NCI-H2107 (cell line): ENCODE measurements around the gene LCP1.
"Not testable (repeated sequence)": the region's sequence is repeated elsewhere in the genome, so short reads cannot be mapped to it uniquely, and the experiment has no call there.

Experiments
- DNase-seq: peaks from one replicate; lab custom pipeline; 2025; lab: John Stamatoyannopoulos, UW

Gene LCP1, protein sequence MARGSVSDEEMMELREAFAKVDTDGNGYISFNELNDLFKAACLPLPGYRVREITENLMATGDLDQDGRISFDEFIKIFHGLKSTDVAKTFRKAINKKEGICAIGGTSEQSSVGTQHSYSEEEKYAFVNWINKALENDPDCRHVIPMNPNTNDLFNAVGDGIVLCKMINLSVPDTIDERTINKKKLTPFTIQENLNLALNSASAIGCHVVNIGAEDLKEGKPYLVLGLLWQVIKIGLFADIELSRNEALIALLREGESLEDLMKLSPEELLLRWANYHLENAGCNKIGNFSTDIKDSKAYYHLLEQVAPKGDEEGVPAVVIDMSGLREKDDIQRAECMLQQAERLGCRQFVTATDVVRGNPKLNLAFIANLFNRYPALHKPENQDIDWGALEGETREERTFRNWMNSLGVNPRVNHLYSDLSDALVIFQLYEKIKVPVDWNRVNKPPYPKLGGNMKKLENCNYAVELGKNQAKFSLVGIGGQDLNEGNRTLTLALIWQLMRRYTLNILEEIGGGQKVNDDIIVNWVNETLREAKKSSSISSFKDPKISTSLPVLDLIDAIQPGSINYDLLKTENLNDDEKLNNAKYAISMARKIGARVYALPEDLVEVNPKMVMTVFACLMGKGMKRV

GRCh38 chr13:46181840-46182490, at the start of gene LCP1:
Gene LCP1, minus strand, starts transcription at chr13:46182177. Its CDS starts 22,515 bp downstream, at chr13:46159662.
- DNase-seq = no peak

DNA sequence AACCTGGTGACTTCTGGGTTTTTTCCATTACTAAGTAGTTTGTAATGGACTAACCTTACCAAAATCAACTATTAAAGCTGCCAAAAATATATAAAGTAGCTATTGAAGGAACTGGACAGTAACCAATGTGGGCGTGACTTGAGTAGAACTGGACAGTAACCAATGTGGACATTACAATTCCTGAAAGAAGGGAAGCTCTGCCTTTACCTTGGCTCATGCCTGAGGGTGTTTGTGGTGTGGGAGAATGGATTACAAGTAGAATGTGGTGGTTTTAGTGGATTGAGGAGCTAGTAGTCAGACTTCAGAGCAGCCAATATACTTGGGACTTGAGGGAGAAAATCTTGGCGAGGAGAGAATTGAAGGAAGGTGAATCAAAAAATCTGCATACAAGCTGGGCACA, 47.3 kb upstream of the LCP1 start:
- no peak for DNase-seq

GRCh38 chr13:46220234-46220633, 38.3 kb upstream of the LCP1 start:
- DNase-seq = not testable (repeated sequence)

- not testable (repeated sequence) for DNase-seq
Measured at GRCh38 chr13:46214741-46215140, 32.8 kb upstream of the LCP1 start.

DNA sequence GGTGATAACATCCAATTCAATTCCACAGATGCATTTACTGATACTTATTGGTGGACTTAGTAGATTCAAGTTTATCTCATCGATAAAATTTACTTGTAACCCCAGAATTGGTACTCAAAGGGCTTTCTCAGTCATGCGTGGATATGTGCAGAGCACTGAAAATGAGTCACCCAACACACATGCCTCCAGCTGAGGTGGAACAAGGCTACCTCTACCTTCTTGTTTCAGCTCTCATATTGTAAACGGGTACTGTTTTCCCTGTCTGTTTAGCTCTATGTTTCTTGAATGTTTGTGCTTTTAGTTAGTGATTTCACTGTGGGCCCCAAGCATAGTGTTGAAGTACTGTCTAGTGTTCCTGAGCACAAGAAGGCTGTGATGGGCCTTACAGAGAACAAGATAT, 31.3 kb upstream of the LCP1 start:
- DNase-seq = no peak

DNA sequence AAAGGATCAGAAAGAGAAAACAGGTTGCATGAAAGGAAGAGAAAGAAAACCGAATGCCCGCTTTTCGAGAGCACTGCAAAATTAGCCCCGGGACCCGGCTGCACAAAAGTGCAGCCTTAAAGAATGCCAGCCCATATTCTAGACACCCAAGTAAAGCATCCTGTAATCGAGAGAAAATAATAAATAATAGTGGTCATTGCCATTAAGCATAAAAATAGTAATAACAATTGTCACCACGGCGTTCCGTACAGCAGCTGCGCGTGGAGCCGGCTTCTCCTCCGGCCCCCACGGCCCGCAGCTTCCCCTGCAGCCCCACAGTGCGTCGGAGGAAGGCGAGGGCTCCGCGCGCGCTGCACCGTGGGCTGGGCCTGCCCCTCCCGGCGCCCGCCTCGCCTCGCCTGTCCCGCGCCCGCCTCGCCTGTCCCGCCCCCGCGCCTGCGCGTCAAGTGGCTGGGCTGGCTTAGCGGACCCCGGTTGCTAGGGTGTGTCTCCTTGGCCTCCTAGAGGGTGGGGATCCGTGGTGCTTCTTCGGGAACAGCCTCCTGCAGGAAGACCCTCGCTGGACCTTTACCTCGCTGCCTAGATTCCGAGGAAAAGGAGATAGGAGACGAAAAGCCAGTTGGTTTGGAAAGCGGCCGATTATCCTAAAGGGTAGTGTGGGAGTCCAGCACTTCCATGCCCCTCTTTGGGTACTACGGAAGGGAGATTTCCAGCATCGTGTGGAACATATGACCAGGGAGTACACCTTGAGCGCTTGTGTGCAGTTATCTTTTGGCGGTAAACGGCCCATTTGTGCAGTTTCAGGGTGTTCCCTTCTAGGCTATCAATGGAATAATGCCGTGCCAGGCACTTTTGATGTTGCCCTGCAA, 29.7 kb upstream of the LCP1 start, which contains the start of gene LRRC63:
LRRC63 (plus strand) TSS at position 446 of the 869 bp plus-strand sequence. CDS start 1,107 bp downstream, outside the sequence.
- peak; percentile 43 for DNase-seq

- no peak for DNase-seq
Measured at GRCh38 chr13:46211116-46211482, 29.1 kb upstream of the LCP1 start.

DNA sequence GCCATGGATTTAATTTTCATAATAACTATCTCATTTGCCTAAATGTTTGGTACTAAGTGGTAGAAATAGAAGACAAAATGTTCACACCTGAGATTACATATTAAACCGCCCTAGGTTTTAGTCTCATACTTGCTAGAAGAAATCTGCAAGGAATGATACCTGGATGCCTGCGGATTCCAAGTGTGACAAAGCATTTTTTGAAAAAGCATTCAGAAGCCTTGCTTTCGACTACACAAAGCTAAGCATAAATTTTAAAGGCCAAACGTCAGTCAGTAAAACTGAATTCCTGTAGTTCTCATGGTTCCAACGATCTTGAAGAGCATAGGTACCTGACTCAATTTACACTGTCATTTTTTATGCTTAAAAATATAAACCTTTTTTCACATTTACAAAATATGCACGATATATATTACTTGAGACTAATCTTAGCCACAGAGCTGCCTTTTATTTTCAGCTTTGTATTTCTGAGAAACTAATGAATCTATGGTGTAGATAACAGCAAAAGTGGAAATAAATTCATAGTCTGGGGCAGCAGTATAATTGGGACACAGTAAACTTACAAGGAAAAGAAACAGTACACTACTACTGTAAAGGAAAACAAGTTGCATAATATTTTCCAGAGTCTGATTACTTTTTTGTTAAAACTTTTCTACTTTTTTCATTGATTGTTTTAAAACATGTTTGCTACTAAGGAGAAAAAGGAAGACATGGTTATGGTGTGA, 28.5 kb upstream of the LCP1 start:
- no peak for DNase-seq

- DNase-seq = no peak
Measured at GRCh38 chr13:46207828-46208227, 25.9 kb upstream of the LCP1 start.

DNA sequence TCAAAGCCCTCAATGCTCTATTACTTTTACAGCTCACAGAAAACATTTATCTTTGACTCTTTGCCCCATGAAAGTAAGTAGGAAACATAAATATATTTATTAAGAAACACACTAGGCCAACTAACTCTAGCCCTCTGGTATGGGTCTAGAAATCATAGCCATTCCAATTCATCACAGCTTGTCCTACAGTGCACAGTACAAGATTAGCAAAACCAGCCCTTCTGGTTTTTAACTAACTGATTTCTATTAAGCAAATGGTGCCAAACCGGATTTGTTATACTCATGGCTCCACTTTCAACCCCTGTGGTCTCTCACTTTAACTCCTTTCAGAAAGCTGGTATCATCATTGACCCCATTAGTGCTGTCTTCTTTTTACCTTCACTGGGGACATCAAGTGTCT, 24.2 kb upstream of the LCP1 start:
- no peak for DNase-seq

- DNase-seq = no peak
Measured at GRCh38 chr13:46202966-46203365, 21.0 kb upstream of the LCP1 start.

GRCh38 chr13:46202188-46202795, 20.3 kb upstream of the LCP1 start:
- no peak for DNase-seq

DNA sequence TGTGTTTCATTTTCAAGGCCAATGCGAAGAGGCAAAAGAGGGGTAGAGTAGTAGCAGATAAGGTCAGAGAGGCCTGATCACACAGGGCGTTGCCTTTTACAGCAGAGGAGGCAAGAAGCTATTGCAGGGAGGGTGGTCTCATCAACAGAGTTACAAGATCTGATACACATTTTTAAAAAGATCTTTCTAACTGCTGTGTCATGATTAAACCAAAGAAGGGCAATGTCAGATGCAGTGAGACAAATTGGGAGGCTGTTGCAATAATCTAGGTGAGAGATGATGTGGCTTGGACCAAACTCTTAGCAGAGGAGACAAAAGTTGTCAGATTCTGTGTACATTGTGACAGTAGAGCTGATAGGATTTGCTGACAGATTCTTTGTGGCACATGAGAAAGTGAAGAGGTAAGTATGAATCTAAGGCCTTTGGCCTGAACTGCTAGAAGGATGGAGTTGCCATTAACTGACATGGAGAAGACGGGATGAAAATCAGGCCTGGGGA, 16.8 kb upstream of the LCP1 start:
- DNase-seq = no peak

- no peak for DNase-seq
Measured at GRCh38 chr13:46197299-46198048, 15.5 kb upstream of the LCP1 start.

DNA sequence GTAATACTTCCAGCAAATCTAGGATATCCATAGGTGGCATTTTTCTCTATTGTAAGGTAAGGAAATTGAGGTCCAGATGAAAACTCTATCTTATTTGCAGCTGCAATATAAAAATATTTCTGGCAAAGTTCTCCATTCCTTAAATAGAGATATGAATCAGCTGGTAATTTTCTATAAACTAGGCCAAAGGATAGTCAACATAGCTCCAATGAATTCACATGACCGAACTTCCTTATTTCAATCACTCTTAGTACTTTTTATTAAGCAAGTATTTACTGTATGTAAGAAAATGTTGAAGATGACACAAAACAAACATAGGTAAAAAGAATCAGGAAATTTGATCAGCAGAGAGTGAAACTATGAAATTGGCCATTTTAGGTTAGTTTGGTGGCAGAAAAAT, 13.0 kb upstream of the LCP1 start:
- DNase-seq = no peak

DNA sequence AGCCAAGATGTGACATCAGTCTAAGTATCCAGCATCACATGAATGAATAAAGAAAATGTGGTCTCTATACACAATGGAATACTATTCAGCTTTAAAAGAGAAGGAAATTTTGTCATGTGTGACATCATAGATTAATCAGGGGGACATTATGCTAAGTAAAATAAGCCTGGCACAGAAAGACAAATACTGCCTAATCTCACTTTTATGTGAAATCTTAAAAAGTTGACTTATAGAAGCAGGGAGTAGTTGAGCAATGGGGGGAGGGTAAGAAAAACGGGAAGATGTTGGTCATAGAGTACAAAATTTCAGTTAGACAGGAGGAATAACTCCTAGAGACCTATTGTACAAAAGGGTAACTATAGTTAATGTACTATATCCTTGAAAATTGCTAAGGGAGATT, 10.4 kb upstream of the LCP1 start:
- no peak for DNase-seq

GRCh38 chr13:46185634-46186033, 3.7 kb upstream of the LCP1 start:
- DNase-seq = no peak

DNA sequence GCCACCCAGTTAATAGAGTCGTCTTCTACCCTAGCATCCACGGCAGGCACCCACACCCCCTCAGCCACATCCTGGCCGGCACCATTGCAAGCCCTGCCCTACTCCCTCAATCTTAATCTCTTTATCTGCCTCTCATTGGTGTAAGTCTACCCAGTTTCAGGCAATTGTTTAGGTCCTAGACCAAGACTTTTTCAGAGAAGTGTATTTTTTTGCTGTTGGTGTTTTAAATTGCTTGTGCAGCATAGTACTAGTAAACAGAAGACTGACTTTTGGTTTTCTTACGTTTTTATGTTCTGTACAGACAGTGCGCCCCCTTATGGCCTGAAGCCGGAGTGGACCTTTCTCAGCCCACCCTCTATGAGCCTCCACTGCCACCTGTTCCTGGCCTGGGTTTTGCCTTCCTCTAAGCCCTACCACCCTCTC, 2.3 kb upstream of the LCP1 start:
- no peak for DNase-seq

DNA sequence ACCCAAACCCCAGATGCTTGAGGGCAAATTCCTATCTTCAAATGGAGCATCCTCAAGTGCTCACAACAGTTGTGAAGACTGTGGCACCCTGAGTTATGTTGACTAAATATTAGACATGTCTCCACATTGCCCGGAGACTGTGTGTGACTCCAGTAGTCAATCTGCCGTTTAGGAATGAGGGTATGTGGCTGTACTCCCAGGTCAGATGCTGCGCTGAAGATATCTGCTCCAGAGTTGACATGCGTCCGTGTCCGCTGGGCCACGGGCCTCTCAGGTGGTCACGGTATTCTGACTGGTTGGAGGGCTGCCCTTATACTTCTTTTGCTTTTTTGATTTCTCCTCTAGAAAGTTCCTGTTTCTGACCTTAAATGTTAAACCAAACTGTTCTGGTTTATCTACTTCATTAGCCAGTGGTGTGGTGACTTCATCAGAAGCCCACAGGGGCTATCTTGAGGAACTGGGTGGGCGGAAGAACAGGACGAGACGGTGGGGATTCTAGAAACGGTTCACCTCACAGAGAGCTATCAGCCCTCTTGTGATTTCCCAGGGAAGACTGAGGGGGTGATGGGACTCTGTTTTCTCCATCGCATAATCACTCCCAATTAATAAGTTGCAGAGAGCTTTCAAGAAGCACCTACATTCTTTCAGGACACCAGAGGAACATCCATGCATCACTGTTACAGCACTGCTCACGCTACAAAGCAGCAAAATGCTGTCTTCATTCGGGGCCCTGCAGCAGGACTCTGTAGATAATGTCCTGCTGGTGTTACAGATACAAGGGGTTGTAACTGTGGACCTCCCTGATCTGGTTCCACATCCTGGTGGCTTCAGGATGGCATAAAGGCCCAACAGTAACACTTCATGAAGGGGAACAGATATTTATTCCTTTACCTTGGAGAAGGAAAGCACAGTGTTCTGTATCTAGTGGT, 1.3 kb upstream of the LCP1 start:
- no peak for DNase-seq
